Hepatocyte (in vitro differentiated cells): ENCODE data around the gene NTN4.

Experiments used
- CTCF ChIP-seq: fragments of 200-600 bp; sonication (generic); IDR thresholded peaks from 2 replicates; pipeline ENCODE4 v1.5.1; 2016; ENCODE audit warnings: antibody characterized with exemption, mild to moderate bottlenecking; ENCODE audit not compliant: poor library complexity
- EZH2 ChIP-seq: fragments of 200-600 bp; sonication (generic); IDR thresholded peaks from 2 replicates; pipeline ENCODE4 v1.6.1; 2016; ENCODE audit warnings: antibody characterized with exemption, mild to moderate bottlenecking, borderline replicate concordance
- EZH2phosphoT487 ChIP-seq: fragments of 200-600 bp; sonication (generic); IDR thresholded peaks from one replicate; pipeline ENCODE4 v1.6.1; 2018; ENCODE audit warnings: antibody characterized with exemption, mild to moderate bottlenecking, low read depth, moderate library complexity; ENCODE audit not compliant: unreplicated experiment, severe bottlenecking

- TF ChIP-seq CTCF (peak; percentile 86), EZH2 (no peak), EZH2phosphoT487 (no peak)
Observed at GRCh38 chr12:95815632-95816212, 25.2 kb upstream of the NTN4 start.
